MCF 10A (cell line): ENCODE measurements around the gene CCNL2. TPM values are rescaled to one million over a fixed set of nuclear protein-coding genes. Genes with fewer than 3 reads are reported as not detected.

Source experiments
- BruUV-seq: library from RNA; stranded (reverse); fragments of 400-500 nt; replicated peaks from 2 replicates; lab custom pipeline; 2021; lab: Mats Ljungman, UMichigan
- CTCF ChIA-PET: fragments of 300-600 bp; sonication (Branson Sonifier 250); formaldehyde crosslinking; extraction: SDS; loops from one replicate; lab custom pipeline; 2021; ENCODE audit warnings: antibody characterized with exemption, inconsistent platforms; lab: Yijun Ruan, JAX
- POLR2A ChIA-PET: fragments of 300-600, 350-650 bp; sonication (Branson Sonifier 250); formaldehyde crosslinking; extraction: SDS; loops from one replicate; lab custom pipeline; 2020; ENCODE audit warnings: antibody characterized with exemption, inconsistent platforms; lab: Yijun Ruan, JAX
- DNase-seq: peaks from one replicate; pipeline ENCODE4 v3.0.0-alpha.2; 2018; ENCODE audit not compliant: unreplicated experiment
- H3K27ac Mint-ChIP-seq: one replicate; pipeline ENCODE4 v1.8.0; 2022; ENCODE audit warnings: mild to moderate bottlenecking, low read depth, mixed read lengths; ENCODE audit not compliant: unreplicated experiment
- H3K27me3 Mint-ChIP-seq: one replicate; pipeline ENCODE4 v1.8.0; 2022; ENCODE audit warnings: mixed read lengths; ENCODE audit not compliant: insufficient read depth, unreplicated experiment
- H3K36me3 Mint-ChIP-seq: one replicate; pipeline ENCODE4 v1.8.0; 2022; ENCODE audit warnings: mild to moderate bottlenecking, moderate library complexity, mixed read lengths; ENCODE audit not compliant: insufficient read depth, unreplicated experiment
- H3K4me1 Mint-ChIP-seq: one replicate; pipeline ENCODE4 v1.8.0; 2022; ENCODE audit warnings: mixed read lengths; ENCODE audit not compliant: insufficient read depth, unreplicated experiment
- H3K4me3 Mint-ChIP-seq: one replicate; pipeline ENCODE4 v1.8.0; 2022; ENCODE audit warnings: mild to moderate bottlenecking, moderate library complexity, mixed read lengths; ENCODE audit not compliant: unreplicated experiment
- H3K9me3 Mint-ChIP-seq: one replicate; pipeline ENCODE4 v1.8.0; 2022; ENCODE audit warnings: mixed read lengths; ENCODE audit not compliant: unreplicated experiment
- CTCF ChIP-seq: fragments of 200-600 bp; IDR thresholded peaks from one replicate; pipeline ENCODE4 v1.8.0; 2022; ENCODE audit warnings: antibody characterized with exemption, mild to moderate bottlenecking; ENCODE audit not compliant: unreplicated experiment
- intact Hi-C: fragments of 100-400 bp; cut with micrococcal nuclease; formaldehyde crosslinking; loops from 2 replicates; pipeline ENCODE4 v1.14.1; 2022
- total RNA-seq: library from RNA; stranded (reverse); gene quantifications from 2 replicates; pipeline ENCODE4 v1.2.3, GENCODE V29; 2022

Gene CCNL2
- total RNA-seq, 1 experiment from 2014 or later = 248 TPM

GRCh38 chr1:1425753-1426495, 26.8 kb upstream of the CCNL2 start:
- TF ChIP-seq CTCF = no peak
- no peak for DNase-seq
- no peaks in the 10 kb centered on the region for H3K4me1 Mint-ChIP-seq
- BruUV-seq = no TSS peak
- intact Hi-C loops = no loop called here
- no peaks in the 10 kb centered on the region for H3K36me3 Mint-ChIP-seq
- no peak overlapping the region for H3K27ac Mint-ChIP-seq
- H3K27me3 Mint-ChIP-seq = no peaks in the 10 kb centered on the region
- CTCF ChIA-PET = interaction anchor here (1.8 kb wide), 1 partner anchor 15 kb away, joined by 9 read pairs; no protein-coding TSS in a partner anchor
- POLR2A ChIA-PET = no interaction called here
- no peak overlapping the region for H3K4me3 Mint-ChIP-seq
- no peaks in the 10 kb centered on the region for H3K9me3 Mint-ChIP-seq

GRCh38 chr1:1425426-1425752, 26.3 kb upstream of the CCNL2 start:
- ChIA-PET POLR2A (no interaction called here), CTCF (interaction anchor here (1.8 kb wide), 1 partner anchor 15 kb away, joined by 9 read pairs; no protein-coding TSS in a partner anchor)
- TF ChIP-seq CTCF = no peak
- Mint-ChIP-seq H3K4me1 (no peaks in the 10 kb centered on the region), H3K9me3 (no peaks in the 10 kb centered on the region), H3K27me3 (no peaks in the 10 kb centered on the region), H3K36me3 (no peaks in the 10 kb centered on the region), H3K4me3 (no peak overlapping the region), H3K27ac (no peak overlapping the region)
- intact Hi-C loops = no loop called here
- DNase-seq = no peak
- BruUV-seq = no TSS peak

GRCh38 chr1:1424707-1425106, 25.6 kb upstream of the CCNL2 start:
- Mint-ChIP-seq H3K27ac (no peak overlapping the region), H3K27me3 (no peaks in the 10 kb centered on the region), H3K4me1 (no peaks in the 10 kb centered on the region), H3K9me3 (no peaks in the 10 kb centered on the region), H3K36me3 (no peaks in the 10 kb centered on the region), H3K4me3 (no peak overlapping the region)
- BruUV-seq = no TSS peak
- intact Hi-C loops = no loop called here
- POLR2A ChIA-PET = no interaction called here
- CTCF ChIA-PET = no interaction called here
- no peak for TF ChIP-seq CTCF
- DNase-seq = no peak

GRCh38 chr1:1423245-1423597, 24.1 kb upstream of the CCNL2 start:
- Mint-ChIP-seq H3K4me1 (no peaks in the 10 kb centered on the region), H3K27ac (no peak overlapping the region), H3K9me3 (no peaks in the 10 kb centered on the region), H3K36me3 (no peaks in the 10 kb centered on the region), H3K4me3 (no peak overlapping the region), H3K27me3 (no peaks in the 10 kb centered on the region)
- POLR2A ChIA-PET = no interaction called here
- intact Hi-C loops = no loop called here
- TF ChIP-seq CTCF = no peak
- no peak for DNase-seq
- BruUV-seq = no TSS peak
- CTCF ChIA-PET = no interaction called here
